Nephron (organoid): ENCODE data around the gene HDAC4.

Experiments used
- H3K27ac Mint-ChIP-seq, 3 experiments: 2 replicates each; pipeline ENCODE4 v1.8.0; 2020; ENCODE audit warnings: mixed read lengths in 3 of 3, mild to moderate bottlenecking in 2 of 3, moderate library complexity in 1 of 3
- H3K27me3 Mint-ChIP-seq: 2 replicates; pipeline ENCODE4 v1.8.0; 2021; ENCODE audit warnings: low read depth, mild to moderate bottlenecking, moderate library complexity, mixed read lengths
- H3K36me3 Mint-ChIP-seq: 2 replicates; pipeline ENCODE4 v1.8.0; 2020; ENCODE audit warnings: low read depth, mixed read lengths
- H3K4me1 Mint-ChIP-seq: 2 replicates; pipeline ENCODE4 v1.8.0; 2020; ENCODE audit warnings: mixed read lengths
- H3K4me3 Mint-ChIP-seq, 3 experiments: 2 replicates each; pipeline ENCODE4 v1.8.0; 2020; ENCODE audit warnings: mild to moderate bottlenecking in 3 of 3, mixed read lengths in 3 of 3, moderate library complexity in 2 of 3
- H3K9me3 Mint-ChIP-seq: 2 replicates; pipeline ENCODE4 v1.8.0; 2020; ENCODE audit warnings: mixed read lengths
- TF ChIP-seq, protein P1 (sequence below), 3 experiments: fragments of 200-600 bp; sonication (generic); IDR thresholded peaks; one replicate each; pipeline ENCODE4 v1.5.0; 2021; ENCODE audit warnings: antibody characterized with exemption in 3 of 3; ENCODE audit not compliant: unreplicated experiment in 3 of 3

HDAC4 gene

DNA sequence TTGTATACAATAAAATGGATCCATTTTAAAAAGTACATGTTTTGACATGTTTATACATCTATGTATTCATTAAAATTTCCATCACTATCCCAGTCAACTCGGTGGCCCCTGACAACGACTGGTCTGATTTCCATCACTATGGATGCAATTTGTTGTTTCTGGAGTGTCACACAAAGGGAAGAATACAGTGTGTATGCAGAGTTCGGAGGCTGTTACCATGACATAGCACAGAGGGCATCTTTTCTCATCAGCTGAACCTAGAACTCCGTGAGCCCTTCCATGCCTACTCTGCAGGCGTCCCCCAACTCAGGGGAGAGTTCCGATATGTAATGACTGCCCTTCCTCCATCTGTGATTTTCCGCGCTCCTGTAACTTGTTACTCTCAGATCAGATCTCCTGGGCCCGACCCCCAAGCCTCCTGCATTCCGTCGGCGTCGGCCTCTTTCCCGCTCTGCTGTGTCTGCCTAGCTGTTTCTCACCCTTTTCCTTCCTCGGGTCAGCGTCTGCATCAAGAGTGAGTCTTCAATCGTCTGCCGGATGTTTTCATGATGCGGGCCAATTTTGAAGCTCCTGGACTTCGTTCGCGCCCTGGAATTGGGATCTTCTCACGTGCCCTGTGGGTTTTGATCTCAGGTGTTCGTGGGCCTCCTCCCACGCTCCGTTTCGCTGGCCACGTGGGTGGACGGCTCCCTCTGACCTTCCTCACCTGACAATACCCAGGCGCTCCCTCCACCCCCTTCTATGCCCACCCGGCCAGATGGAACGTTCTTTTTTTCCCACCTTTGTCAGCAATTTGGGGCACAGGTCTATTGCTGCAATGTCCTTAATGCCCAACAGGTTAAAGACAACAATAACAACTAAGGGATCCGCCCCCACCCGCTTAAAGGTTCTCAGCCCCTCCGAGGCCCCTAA is 391.9 kb downstream of the HDAC4 start:
- Mint-ChIP-seq H3K27me3 (peaks cover 62% of the 10 kb centered on the region), H3K4me1 (peaks cover 43% of the 10 kb centered on the region)
- TF ChIP-seq, protein P1, sequence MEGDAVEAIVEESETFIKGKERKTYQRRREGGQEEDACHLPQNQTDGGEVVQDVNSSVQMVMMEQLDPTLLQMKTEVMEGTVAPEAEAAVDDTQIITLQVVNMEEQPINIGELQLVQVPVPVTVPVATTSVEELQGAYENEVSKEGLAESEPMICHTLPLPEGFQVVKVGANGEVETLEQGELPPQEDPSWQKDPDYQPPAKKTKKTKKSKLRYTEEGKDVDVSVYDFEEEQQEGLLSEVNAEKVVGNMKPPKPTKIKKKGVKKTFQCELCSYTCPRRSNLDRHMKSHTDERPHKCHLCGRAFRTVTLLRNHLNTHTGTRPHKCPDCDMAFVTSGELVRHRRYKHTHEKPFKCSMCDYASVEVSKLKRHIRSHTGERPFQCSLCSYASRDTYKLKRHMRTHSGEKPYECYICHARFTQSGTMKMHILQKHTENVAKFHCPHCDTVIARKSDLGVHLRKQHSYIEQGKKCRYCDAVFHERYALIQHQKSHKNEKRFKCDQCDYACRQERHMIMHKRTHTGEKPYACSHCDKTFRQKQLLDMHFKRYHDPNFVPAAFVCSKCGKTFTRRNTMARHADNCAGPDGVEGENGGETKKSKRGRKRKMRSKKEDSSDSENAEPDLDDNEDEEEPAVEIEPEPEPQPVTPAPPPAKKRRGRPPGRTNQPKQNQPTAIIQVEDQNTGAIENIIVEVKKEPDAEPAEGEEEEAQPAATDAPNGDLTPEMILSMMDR (IDR thresholded peaks at IDR 0.05; ENCODE audit: unreplicated experiment in 3 of 3) = no peak

DNA sequence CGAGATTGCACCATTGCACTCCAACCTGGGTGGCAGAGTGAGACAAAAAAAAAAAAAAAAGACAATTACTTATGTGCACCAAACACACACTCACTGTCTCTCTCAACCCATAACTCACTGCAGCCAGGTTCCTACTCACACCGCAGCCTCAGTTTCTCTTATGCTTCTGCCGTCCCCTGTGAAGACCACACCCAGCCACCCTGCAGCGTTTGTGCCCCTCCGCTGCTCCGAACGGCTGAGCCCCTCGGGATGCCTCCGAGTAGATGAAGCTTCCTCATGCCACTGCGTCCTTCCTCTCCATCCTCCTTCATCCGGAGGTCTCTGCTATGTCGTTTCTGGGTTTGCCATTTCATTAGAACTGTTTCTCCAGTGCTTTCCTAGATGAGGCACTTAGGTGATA is 392.8 kb downstream of the HDAC4 start:
- TF ChIP-seq, protein P1 (IDR thresholded peaks at IDR 0.05; ENCODE audit: unreplicated experiment in 3 of 3) = no peak
- H3K4me3 Mint-ChIP-seq = no peak overlapping the region
- H3K27me3 Mint-ChIP-seq = peaks cover 69% of the 10 kb centered on the region
- peak overlapping the region in 2 of 3 experiments; percentile 67 for H3K27ac Mint-ChIP-seq
- peaks cover 4% of the 10 kb centered on the region for H3K9me3 Mint-ChIP-seq
- H3K4me1 Mint-ChIP-seq = peaks cover 46% of the 10 kb centered on the region
- no peaks in the 10 kb centered on the region for H3K36me3 Mint-ChIP-seq

More for the DNA sequence above, 391.9 kb downstream of the HDAC4 start:
- H3K27ac Mint-ChIP-seq = peak overlapping the region in 2 of 3 experiments; percentile 40 to 67
- H3K9me3 Mint-ChIP-seq = peaks cover 4% of the 10 kb centered on the region
- H3K4me3 Mint-ChIP-seq = no peak overlapping the region
- no peaks in the 10 kb centered on the region for H3K36me3 Mint-ChIP-seq

GRCh38 chr2:239006622-239007285 is 394.1 kb downstream of the HDAC4 start:
- peaks cover 73% of the 10 kb centered on the region for H3K27me3 Mint-ChIP-seq
- peak overlapping the region in 1 of 3 experiments; percentile 54 for H3K27ac Mint-ChIP-seq
- H3K9me3 Mint-ChIP-seq = peaks cover 14% of the 10 kb centered on the region
- H3K36me3 Mint-ChIP-seq = peaks cover 10% of the 10 kb centered on the region
- TF ChIP-seq, protein P1 (IDR thresholded peaks at IDR 0.05; ENCODE audit: unreplicated experiment in 3 of 3) = no peak
- H3K4me1 Mint-ChIP-seq = peaks cover 59% of the 10 kb centered on the region
- H3K4me3 Mint-ChIP-seq = no peak overlapping the region

- Mint-ChIP-seq H3K4me3 (no peak overlapping the region), H3K27ac (peak overlapping the region in 2 of 3 experiments; percentile 52 to 54), H3K9me3 (peaks cover 22% of the 10 kb centered on the region), H3K4me1 (peaks cover 63% of the 10 kb centered on the region), H3K36me3 (peaks cover 13% of the 10 kb centered on the region), H3K27me3 (peaks cover 71% of the 10 kb centered on the region)
- TF ChIP-seq, protein P1 (IDR thresholded peaks at IDR 0.05; ENCODE audit: unreplicated experiment in 3 of 3) = no peak
Observed at GRCh38 chr2:239005586-239005985, 395.2 kb downstream of the HDAC4 start.

- H3K4me1 Mint-ChIP-seq = peaks cover 58% of the 10 kb centered on the region
- H3K9me3 Mint-ChIP-seq = peaks cover 22% of the 10 kb centered on the region
Observed at GRCh38 chr2:239004274-239005015, 396.4 kb downstream of the HDAC4 start.

More at GRCh38 chr2:239004274-239005015, 396.4 kb downstream of the HDAC4 start:
- Mint-ChIP-seq H3K4me3 (peak overlapping the region in 2 of 3 experiments; percentile 20 to 61), H3K36me3 (peaks cover 13% of the 10 kb centered on the region), H3K27ac (peak overlapping the region; percentile 28 to 100 (median 99)), H3K27me3 (peaks cover 70% of the 10 kb centered on the region)
- TF ChIP-seq, protein P1 (IDR thresholded peaks at IDR 0.05; ENCODE audit: unreplicated experiment in 3 of 3) = no peak
